Gastroesophageal sphincter (tissue), 3 donors: ENCODE data around the gene CASK.

Experiments
- POLR2A ChIP-seq, 2 donors: fragments of 450-650 bp; IDR thresholded peaks; one replicate each; pipeline ENCODE4 v1.6.1; 2017; ENCODE audit warnings: antibody characterized with exemption in 2 of 2, mild to moderate bottlenecking in 2 of 2, moderate library complexity in 1 of 2
- TF ChIP-seq, protein P1 (sequence below), 4 experiments: fragments of 200-600 bp in 2 of 4; fragments of 450-650 bp in 2 of 4; sonication (generic) in 1 of 4; IDR thresholded peaks; one replicate each; pipeline ENCODE4 v1.5.1; 2017 to 2019; ENCODE audit warnings: antibody characterized with exemption in 4 of 4, mild to moderate bottlenecking in 2 of 4, moderate library complexity in 2 of 4

DNA sequence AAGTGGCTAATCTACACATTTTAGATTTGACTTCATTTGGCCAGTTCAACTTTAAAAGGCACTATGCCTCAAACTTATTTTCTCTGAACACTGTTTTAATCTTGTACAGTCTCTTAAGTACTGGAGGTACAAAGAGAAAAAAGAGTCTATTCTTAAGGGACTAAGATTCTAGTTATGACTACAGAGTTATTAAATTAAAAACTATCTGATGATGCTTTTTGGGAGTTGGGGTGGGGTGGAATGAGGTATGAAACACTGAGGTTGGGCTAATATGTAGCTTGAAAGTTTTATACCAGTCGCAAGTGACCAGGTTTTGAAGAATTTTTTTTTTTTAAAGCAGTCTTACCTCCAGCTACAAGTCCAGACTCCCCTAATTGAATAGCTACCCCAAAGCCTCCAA, 252.3 kb downstream of the CASK start:
- TF ChIP-seq, protein P1, sequence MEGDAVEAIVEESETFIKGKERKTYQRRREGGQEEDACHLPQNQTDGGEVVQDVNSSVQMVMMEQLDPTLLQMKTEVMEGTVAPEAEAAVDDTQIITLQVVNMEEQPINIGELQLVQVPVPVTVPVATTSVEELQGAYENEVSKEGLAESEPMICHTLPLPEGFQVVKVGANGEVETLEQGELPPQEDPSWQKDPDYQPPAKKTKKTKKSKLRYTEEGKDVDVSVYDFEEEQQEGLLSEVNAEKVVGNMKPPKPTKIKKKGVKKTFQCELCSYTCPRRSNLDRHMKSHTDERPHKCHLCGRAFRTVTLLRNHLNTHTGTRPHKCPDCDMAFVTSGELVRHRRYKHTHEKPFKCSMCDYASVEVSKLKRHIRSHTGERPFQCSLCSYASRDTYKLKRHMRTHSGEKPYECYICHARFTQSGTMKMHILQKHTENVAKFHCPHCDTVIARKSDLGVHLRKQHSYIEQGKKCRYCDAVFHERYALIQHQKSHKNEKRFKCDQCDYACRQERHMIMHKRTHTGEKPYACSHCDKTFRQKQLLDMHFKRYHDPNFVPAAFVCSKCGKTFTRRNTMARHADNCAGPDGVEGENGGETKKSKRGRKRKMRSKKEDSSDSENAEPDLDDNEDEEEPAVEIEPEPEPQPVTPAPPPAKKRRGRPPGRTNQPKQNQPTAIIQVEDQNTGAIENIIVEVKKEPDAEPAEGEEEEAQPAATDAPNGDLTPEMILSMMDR (IDR thresholded peaks at IDR 0.05) = no peak
- no peak for TF ChIP-seq POLR2A (IDR thresholded peaks at IDR 0.05)
